Tibial nerve (tissue), 4 donors: ENCODE results near the gene PREP. TPM values are rescaled to one million over a fixed set of nuclear protein-coding genes. Genes with fewer than 3 reads are reported as not detected.
A peak's percentile ranks its signal among the peaks of the same experiment; 100 is the strongest.

Source experiments
- DNase-seq, 2 donors: peaks; one replicate each; pipeline ENCODE4 v3.0.0-alpha.2; 2019; ENCODE audit warnings: low spot score in 2 of 2
- H3K27ac ChIP-seq, 4 donors: fragments of 200-600 bp; sonication (generic) in 3 of 4; one replicate each; pipeline ENCODE4 v1.5.1; 2017 to 2019; ENCODE audit warnings: mild to moderate bottlenecking in 1 of 4
- H3K27me3 ChIP-seq, 2 donors: fragments of 200-600 bp; sonication (generic) in 1 of 2; one replicate each; pipeline versions ENCODE4 v1.5.1 to v1.6.0; 2017 to 2019
- H3K36me3 ChIP-seq, 3 donors: fragments of 200-600 bp; sonication (generic); one replicate each; pipeline ENCODE4 v1.5.1; 2018 to 2019
- H3K4me1 ChIP-seq, 4 donors: fragments of 200-600 bp; sonication (generic) in 3 of 4; one replicate each; pipeline ENCODE4 v1.5.1; 2017 to 2019
- H3K4me3 ChIP-seq, 4 donors: fragments of 200-600 bp; sonication (generic) in 3 of 4; one replicate each; pipeline ENCODE4 v1.5.1; 2017 to 2019; ENCODE audit warnings: mild to moderate bottlenecking in 1 of 4, moderate library complexity in 1 of 4
- H3K9me3 ChIP-seq, 4 donors: fragments of 200-600 bp; sonication (generic) in 3 of 4; one replicate each; pipeline ENCODE4 v1.5.1; 2017 to 2019
- EP300 ChIP-seq, 2 donors: sonication (generic); formaldehyde crosslinking; IDR thresholded peaks; one replicate each; pipeline ENCODE4 v1.6.1; 2017; ENCODE audit warnings: antibody characterized with exemption in 2 of 2, mild to moderate bottlenecking in 1 of 2
- POLR2A ChIP-seq, 2 donors: fragments of 450-650 bp; IDR thresholded peaks; one replicate each; pipeline ENCODE4 v1.6.1; 2017; ENCODE audit warnings: antibody characterized with exemption in 2 of 2, mild to moderate bottlenecking in 2 of 2, moderate library complexity in 2 of 2
- WGBS, 2 donors: methylation state at CpG; one replicate each; pipeline ENCODE4 v1.1.5; 2018; 5-methylcytosine and 5-hydroxymethylcytosine counted together
- total RNA-seq, 4 donors: library from RNA; depleted of rRNA; stranded (reverse); fragments of >200 nt; gene quantifications; one replicate each; pipeline ENCODE4 v1.1.0, GENCODE V29; 2016
- TF ChIP-seq, protein P1 (sequence below), 5 experiments: fragments of 200-600 bp in 3 of 5; fragments of 450-650 bp in 2 of 5; sonication (generic) in 3 of 5; IDR thresholded peaks; one replicate each; pipeline ENCODE4 v1.5.1; 2016 to 2019; ENCODE audit warnings: antibody characterized with exemption in 5 of 5, mild to moderate bottlenecking in 3 of 5, moderate library complexity in 2 of 5

The PREP gene
- total RNA-seq, 4 donors from 2014 or later = 19.7 to 21.9 (median 21.6) TPM

DNA sequence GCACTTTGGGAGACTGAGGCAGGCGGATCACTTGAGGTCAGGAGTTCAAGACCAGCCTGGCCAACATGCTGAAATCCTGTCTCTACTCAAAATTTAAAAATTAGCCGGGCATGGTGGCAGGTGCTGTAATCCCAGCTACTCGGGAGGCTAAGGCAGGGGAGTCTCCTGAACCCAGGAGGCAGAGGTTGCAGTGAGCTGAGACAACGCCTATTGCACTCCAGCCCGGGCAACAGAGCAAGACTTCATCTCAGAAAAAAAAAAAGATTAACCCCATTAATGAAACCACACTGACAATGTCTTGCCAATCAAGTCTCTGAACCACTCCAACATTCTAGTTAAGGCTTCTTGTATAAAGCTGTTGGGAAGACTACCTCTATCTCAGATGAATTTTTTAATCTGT lies 4.0 kb downstream of the PREP start:
- Histone ChIP-seq H3K36me3 (peaks cover 0 to 26% (median 0%) of the 10 kb centered on the region in 3 donors), H3K27ac (peak overlapping the region in 1 of 4 donors; percentile 12), H3K27me3 (no peaks in the 10 kb centered on the region), H3K4me1 (peaks cover 0 to 41% (median 7%) of the 10 kb centered on the region in 4 donors), H3K9me3 (no peaks in the 10 kb centered on the region), H3K4me3 (no peak overlapping the region)
- DNase-seq = no peak
- WGBS, 2 donors = 69% methylated on average over 5 of the region's 5 CpGs
- TF ChIP-seq, protein P1, sequence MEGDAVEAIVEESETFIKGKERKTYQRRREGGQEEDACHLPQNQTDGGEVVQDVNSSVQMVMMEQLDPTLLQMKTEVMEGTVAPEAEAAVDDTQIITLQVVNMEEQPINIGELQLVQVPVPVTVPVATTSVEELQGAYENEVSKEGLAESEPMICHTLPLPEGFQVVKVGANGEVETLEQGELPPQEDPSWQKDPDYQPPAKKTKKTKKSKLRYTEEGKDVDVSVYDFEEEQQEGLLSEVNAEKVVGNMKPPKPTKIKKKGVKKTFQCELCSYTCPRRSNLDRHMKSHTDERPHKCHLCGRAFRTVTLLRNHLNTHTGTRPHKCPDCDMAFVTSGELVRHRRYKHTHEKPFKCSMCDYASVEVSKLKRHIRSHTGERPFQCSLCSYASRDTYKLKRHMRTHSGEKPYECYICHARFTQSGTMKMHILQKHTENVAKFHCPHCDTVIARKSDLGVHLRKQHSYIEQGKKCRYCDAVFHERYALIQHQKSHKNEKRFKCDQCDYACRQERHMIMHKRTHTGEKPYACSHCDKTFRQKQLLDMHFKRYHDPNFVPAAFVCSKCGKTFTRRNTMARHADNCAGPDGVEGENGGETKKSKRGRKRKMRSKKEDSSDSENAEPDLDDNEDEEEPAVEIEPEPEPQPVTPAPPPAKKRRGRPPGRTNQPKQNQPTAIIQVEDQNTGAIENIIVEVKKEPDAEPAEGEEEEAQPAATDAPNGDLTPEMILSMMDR (IDR thresholded peaks at IDR 0.05) = no peak
- TF ChIP-seq POLR2A (IDR thresholded peaks at IDR 0.05) (no peak), EP300 (IDR thresholded peaks at IDR 0.05) (no peak)

DNA sequence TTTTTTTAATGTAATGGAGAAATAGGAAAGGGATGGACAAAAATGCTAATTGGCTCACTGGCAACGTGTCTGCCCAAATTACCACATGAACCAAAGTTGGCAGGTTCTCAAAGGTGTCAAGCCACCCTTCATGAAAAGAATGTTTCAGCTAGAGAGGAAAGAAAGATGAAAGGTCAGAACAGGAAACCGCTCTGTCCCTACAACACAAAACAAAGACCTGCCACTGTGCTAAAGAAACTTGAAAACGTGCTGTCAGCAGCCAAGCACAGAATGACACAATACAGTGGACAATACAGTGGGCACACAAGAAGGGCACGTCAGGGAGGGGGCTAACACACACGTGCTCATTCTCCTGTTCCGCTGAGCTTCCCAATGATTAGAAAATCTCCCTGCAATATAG lies 4.9 kb downstream of the PREP start:
- WGBS, 2 donors = 36 to 38% methylated on average over 6 of the region's 6 CpGs
- peak in 1 of 2 donors; percentile 30 for TF ChIP-seq EP300 (IDR thresholded peaks at IDR 0.05)
- TF ChIP-seq POLR2A (IDR thresholded peaks at IDR 0.05) = no peak
- Histone ChIP-seq H3K27ac (peak overlapping the region in 1 of 4 donors; percentile 38), H3K36me3 (peaks cover 0 to 26% (median 0%) of the 10 kb centered on the region in 3 donors), H3K4me3 (no peak overlapping the region), H3K27me3 (no peaks in the 10 kb centered on the region), H3K9me3 (no peaks in the 10 kb centered on the region), H3K4me1 (peaks cover 0 to 37% (median 5%) of the 10 kb centered on the region in 4 donors)
- no peak for DNase-seq

DNA sequence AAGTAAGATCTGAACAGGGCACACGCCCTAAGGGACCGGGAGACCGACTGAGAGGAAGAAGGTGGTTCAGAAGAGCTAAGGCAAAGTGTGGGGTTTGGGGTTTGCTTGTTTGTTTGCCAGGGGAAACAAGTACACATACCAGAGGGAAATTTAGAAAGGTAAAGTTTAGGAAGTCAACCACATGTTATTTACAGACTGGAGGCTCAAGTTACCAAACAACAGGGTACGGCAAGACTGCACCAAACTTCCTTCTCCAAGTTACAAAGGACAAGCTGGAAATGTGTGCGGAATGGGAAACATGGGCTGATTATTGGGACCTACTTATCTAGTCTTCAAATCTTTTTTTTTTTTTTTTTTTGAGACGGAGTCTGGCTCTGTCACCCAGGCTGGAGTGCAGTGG lies 11.2 kb downstream of the PREP start:
- no peak for TF ChIP-seq EP300 (IDR thresholded peaks at IDR 0.05)
- TF ChIP-seq, protein P1 (IDR thresholded peaks at IDR 0.05) = no peak
- no peak for TF ChIP-seq POLR2A (IDR thresholded peaks at IDR 0.05)
- Histone ChIP-seq H3K36me3 (peaks cover 0 to 38% (median 0%) of the 10 kb centered on the region in 3 donors), H3K27ac (no peak overlapping the region), H3K9me3 (no peaks in the 10 kb centered on the region), H3K4me1 (peaks cover 0 to 4% (median 0%) of the 10 kb centered on the region in 4 donors), H3K4me3 (no peak overlapping the region), H3K27me3 (no peaks in the 10 kb centered on the region)
- 96% methylated on average over 6 of the region's 6 CpGs for WGBS, 2 donors
- DNase-seq = no peak

DNA sequence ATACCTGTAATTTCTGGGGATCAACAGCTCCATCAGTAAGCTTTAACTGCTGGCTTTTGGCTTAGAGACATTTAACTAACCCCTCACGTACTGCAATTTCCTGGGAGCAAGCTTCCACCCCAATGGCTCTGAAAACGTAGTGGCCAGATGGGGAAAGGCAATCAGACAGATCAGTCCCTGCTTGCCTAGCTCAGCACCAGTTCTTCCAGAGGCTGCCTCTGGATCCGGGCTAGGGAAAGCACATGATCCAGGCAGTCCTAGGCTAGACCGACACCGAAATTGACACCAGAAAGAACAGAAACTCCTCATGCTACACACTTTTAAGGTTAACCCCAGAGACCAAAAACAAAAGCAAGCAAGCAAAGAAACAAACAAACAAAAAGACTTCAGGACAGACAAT lies 13.3 kb downstream of the PREP start:
- Histone ChIP-seq H3K27me3 (no peaks in the 10 kb centered on the region), H3K4me1 (peaks cover 0 to 4% (median 0%) of the 10 kb centered on the region in 4 donors), H3K4me3 (no peak overlapping the region), H3K27ac (no peak overlapping the region), H3K36me3 (peaks cover 0 to 20% (median 0%) of the 10 kb centered on the region in 3 donors), H3K9me3 (no peaks in the 10 kb centered on the region)
- DNase-seq = no peak
- 63 to 64% methylated on average over 5 of the region's 5 CpGs for WGBS, 2 donors
- TF ChIP-seq POLR2A (IDR thresholded peaks at IDR 0.05) = no peak
- TF ChIP-seq, protein P1 (IDR thresholded peaks at IDR 0.05) = no peak

DNA sequence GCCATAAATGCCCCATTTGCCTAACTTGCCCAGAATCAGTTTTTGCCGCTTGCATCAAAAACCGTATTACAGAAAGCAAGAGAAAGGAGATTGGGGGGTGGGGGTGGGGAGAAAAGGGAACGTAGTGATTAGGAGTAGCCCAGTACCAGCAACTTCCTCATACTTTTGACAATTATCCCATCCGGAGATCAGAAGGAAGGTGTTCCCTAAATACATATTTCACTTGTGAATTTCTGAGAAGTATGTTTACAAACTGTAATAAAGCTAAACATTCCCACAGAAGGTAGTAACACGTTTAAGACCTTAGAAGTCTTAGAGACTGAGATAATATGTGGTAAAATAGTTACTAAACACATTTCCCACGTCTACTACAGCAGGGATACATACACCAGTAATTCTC lies 14.5 kb downstream of the PREP start:
- whole genome bisulfite sequencing, 2 donors = 75 to 81% methylated on average over 6 of the region's 6 CpGs
- no peaks in the 10 kb centered on the region for H3K27me3 ChIP-seq
- TF ChIP-seq, protein P1 (IDR thresholded peaks at IDR 0.05) = no peak
- no peak for TF ChIP-seq POLR2A (IDR thresholded peaks at IDR 0.05)
- no peak for TF ChIP-seq EP300 (IDR thresholded peaks at IDR 0.05)

More for the DNA sequence above, 14.5 kb downstream of the PREP start:
- Histone ChIP-seq H3K4me3 (no peak overlapping the region), H3K27ac (no peak overlapping the region), H3K4me1 (peaks cover 0 to 7% (median 0%) of the 10 kb centered on the region in 4 donors), H3K36me3 (peaks cover 0 to 19% (median 0%) of the 10 kb centered on the region in 3 donors), H3K9me3 (no peaks in the 10 kb centered on the region)
- DNase-seq = no peak
